OCI-LY7 (cell line): Measurements from ENCODE around the gene SLC8A1. TPM values are rescaled to one million over a fixed set of nuclear protein-coding genes. Genes with fewer than 3 reads are reported as not detected.

ENCODE experiments used
- BruUV-seq: library from RNA; stranded (reverse); fragments of 400-500 nt; replicated peaks from 2 replicates; lab custom pipeline; 2021; lab: Mats Ljungman, UMichigan
- CTCF ChIA-PET: fragments of 300-600 bp; sonication (Branson Sonifier 250); formaldehyde crosslinking; loops from one replicate; lab custom pipeline; 2022; ENCODE audit warnings: antibody characterized with exemption; ENCODE audit not compliant: unreplicated experiment; lab: Charles Lee
- POLR2A ChIA-PET: fragments of 300-600 bp; sonication (Branson Sonifier 250); formaldehyde crosslinking; loops from one replicate; lab custom pipeline; 2022; ENCODE audit warnings: antibody characterized with exemption; lab: Charles Lee
- DNase-seq: peaks from one replicate; pipeline ENCODE4 v3.0.0-alpha.2; 2015; ENCODE audit warnings: low spot score
- H2AFZ ChIP-seq: fragments of 200-600 bp; sonication (generic), shearing (Covaris generic); 2 replicates; pipeline ENCODE4 v1.6.1; 2014; ENCODE audit warnings: mild to moderate bottlenecking, antibody characterized with exemption, low read length, moderate library complexity
- H3K27ac ChIP-seq: fragments of 200-600 bp; sonication (generic); 2 replicates; pipeline ENCODE4 v1.5.1; 2014; ENCODE audit warnings: mixed run types, low read depth, mild to moderate bottlenecking, moderate library complexity, low read length, inconsistent platforms; ENCODE audit not compliant: poor library complexity, severe bottlenecking
- H3K36me3 ChIP-seq: fragments of 200-600 bp; sonication (generic); 2 replicates; pipeline ENCODE4 v1.6.1; 2014; ENCODE audit warnings: mild to moderate bottlenecking, antibody characterized with exemption, low read length, moderate library complexity, mixed read lengths; ENCODE audit not compliant: insufficient read depth
- H3K4me1 ChIP-seq: fragments of 200-600 bp; sonication (generic); 2 replicates; pipeline ENCODE4 v1.5.1; 2014; ENCODE audit warnings: mild to moderate bottlenecking, low read length; ENCODE audit not compliant: insufficient read depth, poor library complexity, severe bottlenecking
- H3K4me2 ChIP-seq: fragments of 200-600 bp; sonication (generic); 2 replicates; pipeline ENCODE4 v1.6.1; 2014; ENCODE audit warnings: mild to moderate bottlenecking, low read length
- H3K4me3 ChIP-seq: fragments of 200-600 bp; sonication (generic); 2 replicates; pipeline ENCODE4 v1.5.1; 2014; ENCODE audit warnings: mild to moderate bottlenecking, low read depth, low read length; ENCODE audit not compliant: poor library complexity, severe bottlenecking
- H3K79me2 ChIP-seq: fragments of 200-600 bp; sonication (generic); 2 replicates; pipeline ENCODE4 v1.6.1; 2016; ENCODE audit warnings: low read depth, mild to moderate bottlenecking, low read length, moderate library complexity, mixed read lengths; ENCODE audit not compliant: insufficient read depth
- H3K9me2 ChIP-seq: fragments of 200-600 bp; sonication (generic); 2 replicates; pipeline ENCODE4 v1.6.1; 2016; ENCODE audit warnings: mild to moderate bottlenecking, low read length, mixed read lengths; ENCODE audit not compliant: insufficient read depth
- H3K9me3 ChIP-seq: fragments of 200-600 bp; sonication (generic); 2 replicates; pipeline ENCODE4 v1.6.1; 2014; ENCODE audit warnings: mild to moderate bottlenecking, mixed run types, low read length, mixed read lengths
- H4K20me1 ChIP-seq: fragments of 200-600 bp; sonication (generic); 2 replicates; pipeline ENCODE4 v1.6.1; 2014; ENCODE audit warnings: mild to moderate bottlenecking, antibody characterized with exemption, low read length, moderate library complexity, mixed read lengths; ENCODE audit not compliant: insufficient read depth
- EZH2phosphoT487 ChIP-seq: fragments of 200-600 bp; sonication (generic); IDR thresholded peaks from 2 replicates; pipeline ENCODE4 v1.6.1; 2018; ENCODE audit warnings: low read depth, borderline replicate concordance, mild to moderate bottlenecking, mixed run types, antibody characterized with exemption, low read length, moderate library complexity, mixed read lengths
- intact Hi-C: fragments of 100-400 bp; cut with micrococcal nuclease; formaldehyde crosslinking; loops from one replicate; pipeline ENCODE4 v1.10.0; 2022; ENCODE audit not compliant: unreplicated experiment
- total RNA-seq, 2 experiments: library from RNA; depleted of rRNA in 1 of 2; stranded (reverse); fragments of >200 nt in 1 of 2; shearing (Covaris generic) in 1 of 2; gene quantifications; 2 replicates each; pipeline ENCODE4 v1.2.3, GENCODE V29; 2014 to 2022
- TF ChIP-seq, protein P1 (sequence below): fragments of 200-600 bp; sonication (generic); conservative IDR thresholded peaks from 2 replicates; pipeline ENCODE4 v1.5.1; 2014; ENCODE audit warnings: mild to moderate bottlenecking, antibody characterized with exemption, low read length, moderate library complexity, mixed read lengths

The SLC8A1 gene
- total RNA-seq, 2 experiments from 2014 or later, result 3.6 to 7.3 TPM

DNA sequence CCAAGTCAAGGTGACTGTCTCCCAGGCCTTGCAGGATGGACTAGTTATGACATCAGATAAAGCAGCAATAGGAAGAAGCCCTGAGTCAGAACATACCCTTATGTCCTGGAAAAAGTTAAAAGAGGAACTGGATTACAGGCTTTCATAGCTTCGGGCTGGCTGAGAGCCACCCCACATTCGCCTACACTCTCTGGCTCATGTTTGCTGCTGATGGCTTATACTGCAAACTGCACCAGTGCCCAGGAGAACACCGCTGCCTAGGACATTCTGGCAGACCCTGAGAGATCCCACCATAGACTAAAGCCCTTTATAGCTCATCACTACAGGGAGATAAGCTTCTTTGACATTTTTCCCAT is 20.3 kb downstream of the SLC8A1 start:
- TF ChIP-seq, protein P1, sequence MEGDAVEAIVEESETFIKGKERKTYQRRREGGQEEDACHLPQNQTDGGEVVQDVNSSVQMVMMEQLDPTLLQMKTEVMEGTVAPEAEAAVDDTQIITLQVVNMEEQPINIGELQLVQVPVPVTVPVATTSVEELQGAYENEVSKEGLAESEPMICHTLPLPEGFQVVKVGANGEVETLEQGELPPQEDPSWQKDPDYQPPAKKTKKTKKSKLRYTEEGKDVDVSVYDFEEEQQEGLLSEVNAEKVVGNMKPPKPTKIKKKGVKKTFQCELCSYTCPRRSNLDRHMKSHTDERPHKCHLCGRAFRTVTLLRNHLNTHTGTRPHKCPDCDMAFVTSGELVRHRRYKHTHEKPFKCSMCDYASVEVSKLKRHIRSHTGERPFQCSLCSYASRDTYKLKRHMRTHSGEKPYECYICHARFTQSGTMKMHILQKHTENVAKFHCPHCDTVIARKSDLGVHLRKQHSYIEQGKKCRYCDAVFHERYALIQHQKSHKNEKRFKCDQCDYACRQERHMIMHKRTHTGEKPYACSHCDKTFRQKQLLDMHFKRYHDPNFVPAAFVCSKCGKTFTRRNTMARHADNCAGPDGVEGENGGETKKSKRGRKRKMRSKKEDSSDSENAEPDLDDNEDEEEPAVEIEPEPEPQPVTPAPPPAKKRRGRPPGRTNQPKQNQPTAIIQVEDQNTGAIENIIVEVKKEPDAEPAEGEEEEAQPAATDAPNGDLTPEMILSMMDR, result no peak
- Histone ChIP-seq H3K36me3 (no peaks in the 10 kb centered on the region; the same call in 1 of the 2 replicates), H3K27ac (no peak overlapping the region), H3K9me3 (no peaks in the 10 kb centered on the region), H3K4me2 (no peak overlapping the region), H3K4me3 (no peak overlapping the region), H3K79me2 (no peaks in the 10 kb centered on the region), H3K9me2 (no peaks in the 10 kb centered on the region), H3K4me1 (no peaks in the 10 kb centered on the region), H2AFZ (no peak overlapping the region), H4K20me1 (no peaks in the 10 kb centered on the region)
- BruUV-seq, result no TSS peak
- DNase-seq, result no peak
- intact Hi-C loops, result no loop called here
- ChIA-PET POLR2A (interaction anchor here (1.4 kb wide), 1 partner anchor 10 kb away, joined by 4 read pairs; no protein-coding TSS in a partner anchor), CTCF (no interaction called here)

DNA sequence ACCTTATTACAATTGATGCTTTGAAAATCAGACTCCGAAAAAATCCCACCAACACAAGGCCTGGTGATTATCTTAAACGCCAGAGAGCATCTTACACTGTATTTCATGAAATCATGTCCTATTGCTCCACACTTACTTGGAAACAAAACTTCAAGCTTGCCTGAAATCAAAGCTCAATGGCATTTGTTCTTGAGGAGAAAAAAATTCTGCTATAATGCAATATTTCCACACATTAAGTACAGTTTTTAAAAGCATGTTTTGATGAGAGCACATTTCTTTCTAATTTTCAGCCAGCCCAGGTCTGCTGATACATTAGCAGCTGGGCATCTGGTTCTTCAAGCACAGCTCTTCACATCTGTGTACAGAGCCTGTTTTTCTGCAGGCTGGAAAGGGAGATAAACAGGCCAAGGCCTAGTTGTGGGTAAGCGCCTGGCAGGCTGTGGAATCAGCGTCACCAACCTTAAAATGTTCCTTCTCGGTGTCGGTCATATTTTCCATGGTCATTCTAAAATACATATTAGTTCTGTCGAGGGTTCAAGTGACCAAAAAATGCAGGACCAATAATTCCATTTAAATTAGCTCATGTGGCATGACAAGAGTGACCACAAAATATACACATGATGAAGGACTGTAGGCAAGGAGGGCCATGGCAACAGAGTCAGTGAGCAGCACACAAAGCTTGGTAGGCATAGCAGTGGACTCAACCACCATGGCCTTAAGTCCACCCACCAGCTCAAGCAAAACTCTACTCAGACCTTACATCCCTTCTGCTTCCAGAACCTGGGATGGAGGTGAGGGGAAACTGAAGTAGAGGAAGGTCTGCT is 20.9 kb downstream of the SLC8A1 start:
- Histone ChIP-seq H3K27ac (no peak overlapping the region), H3K9me2 (no peaks in the 10 kb centered on the region), H4K20me1 (no peaks in the 10 kb centered on the region), H3K79me2 (no peaks in the 10 kb centered on the region), H3K36me3 (no peaks in the 10 kb centered on the region; the same call in 1 of the 2 replicates), H3K4me2 (no peak overlapping the region), H3K4me1 (no peaks in the 10 kb centered on the region), H3K4me3 (no peak overlapping the region), H2AFZ (no peak overlapping the region), H3K9me3 (no peaks in the 10 kb centered on the region)
- ChIA-PET POLR2A (interaction anchor here (0.6 to 1.4 kb wide), 2 partner anchors 10 to 1280 kb away, joined by 4 to 5 read pairs; no protein-coding TSS in a partner anchor), CTCF (no interaction called here)
- intact Hi-C loops, result no loop called here
- DNase-seq, result no peak
- BruUV-seq, result no TSS peak
- no peak for TF ChIP-seq EZH2phosphoT487
- TF ChIP-seq, protein P1, result no peak

DNA sequence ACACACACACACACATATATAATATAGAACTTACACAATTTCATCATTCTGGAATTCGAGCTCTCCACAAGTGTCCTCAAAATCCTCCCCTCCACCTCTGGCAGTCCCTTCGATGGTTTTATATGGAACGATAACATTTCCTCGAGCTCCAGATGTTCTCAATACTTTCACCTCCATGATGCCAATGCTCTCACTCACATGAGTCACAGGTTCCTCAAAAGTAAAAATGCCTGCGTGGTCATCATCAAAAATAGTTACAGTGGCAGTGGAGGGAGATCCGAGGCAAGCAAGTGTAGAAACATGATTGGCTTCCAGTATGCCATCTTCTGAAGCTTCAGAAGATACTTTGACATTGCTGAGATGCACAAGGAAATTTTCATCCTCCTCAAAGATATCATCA is 23.5 kb downstream of the SLC8A1 start:
- no peak overlapping the region for H3K27ac ChIP-seq
- DNase-seq, result no peak
- no TSS peak for BruUV-seq
- TF ChIP-seq, protein P1, result no peak
- TF ChIP-seq EZH2phosphoT487, result no peak
- H3K4me2 ChIP-seq, result no peak overlapping the region
- H3K9me3 ChIP-seq, result no peaks in the 10 kb centered on the region
- no peak overlapping the region for H2AFZ ChIP-seq
- no peaks in the 10 kb centered on the region for H3K9me2 ChIP-seq
- H3K4me1 ChIP-seq, result no peaks in the 10 kb centered on the region
- no peaks in the 10 kb centered on the region; the same call in 1 of the 2 replicates for H3K36me3 ChIP-seq
- ChIA-PET POLR2A (interaction anchor here (1.2 kb wide), 1 partner anchor 14 kb away, joined by 4 read pairs; no protein-coding TSS in a partner anchor), CTCF (no interaction called here)
- no peaks in the 10 kb centered on the region for H4K20me1 ChIP-seq
- intact Hi-C loops, result no loop called here
- H3K79me2 ChIP-seq, result no peaks in the 10 kb centered on the region
- no peak overlapping the region for H3K4me3 ChIP-seq
